ENCODE results near the gene FGF1. TPM values are rescaled to one million over a fixed set of nuclear protein-coding genes. Genes with fewer than 3 reads are reported as not detected.

Gene FGF1
- total RNA-seq (not detected in 2 replicates), polyA plus RNA-seq (not detected in 2 replicates), polyA minus RNA-seq (not detected in 2 replicates)
- 0.14 TPM for total RNA-seq (2013)

- H3K4me1 Mint-ChIP-seq = no peaks in the 10 kb centered on the region
- Histone ChIP-seq H3K27me3 (replicated peaks in 1 of 4; ENCODE audit: control extremely low read depth in 1 of 4, control insufficient read depth in 3 of 4, insufficient read depth in 4 of 4, low read length in 3 of 4) (peaks cover 0 to 3% (median 1%) of the 10 kb centered on the region in 4 experiments), H4K20me1 (ENCODE audit: control insufficient read depth, insufficient read depth, low read length, poor library complexity, severe bottlenecking) (no peaks in the 10 kb centered on the region), H3K36me3 (replicated peaks in 1 of 2; ENCODE audit: control extremely low read depth in 1 of 2, control insufficient read depth in 1 of 2, extremely low read depth in 1 of 2, insufficient read depth in 2 of 2, low read length in 1 of 2) (no peaks in the 10 kb centered on the region), H3K4me3 (ENCODE audit: control extremely low read depth in 1 of 5, extremely low read depth in 1 of 5, insufficient read depth in 1 of 5, low read depth in 2 of 5, low read length in 4 of 5) (no peak within 1 kb of the TSS), H3K4me1 (ENCODE audit: control insufficient read depth in 2 of 2, insufficient read depth in 2 of 2, low read length in 2 of 2) (no peaks in the 10 kb centered on the region), H3K9ac (ENCODE audit: low read length) (no peak within 1 kb of the TSS), H3K27ac (ENCODE audit: low read length in 2 of 2) (no peak within 1 kb of the TSS), H3K9me3 (ENCODE audit: control extremely low read depth in 1 of 3, control insufficient read depth in 2 of 3, insufficient read depth in 1 of 3, low read length in 2 of 3) (no peaks in the 10 kb centered on the region), H3K79me2 (ENCODE audit: control insufficient read depth, insufficient read depth, low read length) (no peaks in the 10 kb centered on the region), H3K4me2 (replicated peaks; ENCODE audit: low read depth, low read length, poor library complexity, severe bottlenecking) (no peak within 1 kb of the TSS), H2AFZ (ENCODE audit: insufficient read depth, low read depth, low read length, poor library complexity, severe bottlenecking) (no peak within 1 kb of the TSS)
- ChIA-PET CTCF (interaction anchor here (0.9 to 1.5 kb wide), 2 partner anchors 12 to 30 kb away, joined by 3 read pairs; no protein-coding TSS in a partner anchor), POLR2A (interaction anchor here (0.7 kb wide), 1 partner anchor 496 kb away, joined by 3 read pairs; no protein-coding TSS in a partner anchor)
- H3K27ac Mint-ChIP-seq = no peak within 1 kb of the TSS
- WGBS (ENCODE audit: insufficient coverage) = 74% methylated on average over 7 of the region's 12 CpGs
- DNase-seq (no peak), ATAC-seq (ENCODE audit: low read depth) (no peak)
- intact Hi-C loops (cut with micrococcal nuclease) = no loop called here
- no peak within 1 kb of the TSS for H3K4me3 Mint-ChIP-seq
- peaks cover 26% of the 10 kb centered on the region for H3K27me3 Mint-ChIP-seq
- TF ChIP-seq, protein P1, sequence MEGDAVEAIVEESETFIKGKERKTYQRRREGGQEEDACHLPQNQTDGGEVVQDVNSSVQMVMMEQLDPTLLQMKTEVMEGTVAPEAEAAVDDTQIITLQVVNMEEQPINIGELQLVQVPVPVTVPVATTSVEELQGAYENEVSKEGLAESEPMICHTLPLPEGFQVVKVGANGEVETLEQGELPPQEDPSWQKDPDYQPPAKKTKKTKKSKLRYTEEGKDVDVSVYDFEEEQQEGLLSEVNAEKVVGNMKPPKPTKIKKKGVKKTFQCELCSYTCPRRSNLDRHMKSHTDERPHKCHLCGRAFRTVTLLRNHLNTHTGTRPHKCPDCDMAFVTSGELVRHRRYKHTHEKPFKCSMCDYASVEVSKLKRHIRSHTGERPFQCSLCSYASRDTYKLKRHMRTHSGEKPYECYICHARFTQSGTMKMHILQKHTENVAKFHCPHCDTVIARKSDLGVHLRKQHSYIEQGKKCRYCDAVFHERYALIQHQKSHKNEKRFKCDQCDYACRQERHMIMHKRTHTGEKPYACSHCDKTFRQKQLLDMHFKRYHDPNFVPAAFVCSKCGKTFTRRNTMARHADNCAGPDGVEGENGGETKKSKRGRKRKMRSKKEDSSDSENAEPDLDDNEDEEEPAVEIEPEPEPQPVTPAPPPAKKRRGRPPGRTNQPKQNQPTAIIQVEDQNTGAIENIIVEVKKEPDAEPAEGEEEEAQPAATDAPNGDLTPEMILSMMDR (IDR thresholded peaks at IDR 0.05) = no peak
- TF ChIP-seq EZH2 (IDR thresholded peaks at IDR 0.05; ENCODE audit: borderline replicate concordance, insufficient read depth, low read depth, low read length, poor library complexity, severe bottlenecking) = no peak
- no peaks in the 10 kb centered on the region for H3K9me3 Mint-ChIP-seq (ENCODE audit: insufficient read depth)
These were observed at the start of gene FGF1 for GRCh38 chr5:142685418-142686209. FGF1 (minus strand) TSS chr5:142686090; CDS start chr5:142614127, 71,963 bp downstream.

DNA sequence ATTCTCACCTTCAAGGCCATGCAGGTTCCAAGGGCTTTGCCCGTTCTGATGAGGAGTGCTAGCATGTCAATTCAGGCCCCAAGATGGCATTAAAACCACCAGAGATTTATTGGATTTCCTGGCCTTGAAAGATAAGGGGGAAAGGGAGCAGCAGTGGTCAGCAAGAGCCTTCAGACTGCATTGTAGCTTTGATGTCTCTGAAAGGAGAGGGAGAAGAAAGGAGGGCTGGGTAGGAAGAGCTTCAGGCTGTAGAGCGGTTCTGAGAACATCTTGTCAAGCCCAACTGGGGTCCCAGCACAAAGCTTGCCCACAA lies 41.8 kb upstream of the FGF1 start:
- H3K4me3 Mint-ChIP-seq = no peak overlapping the region
- no peak for TF ChIP-seq EZH2 (IDR thresholded peaks at IDR 0.05; ENCODE audit: borderline replicate concordance, insufficient read depth, low read depth, low read length, poor library complexity, severe bottlenecking)
- TF ChIP-seq, protein P1 (IDR thresholded peaks at IDR 0.05) = no peak
- H3K9me3 Mint-ChIP-seq (ENCODE audit: insufficient read depth) = no peaks in the 10 kb centered on the region
- Histone ChIP-seq H3K9ac (ENCODE audit: low read length) (no peak overlapping the region), H3K9me3 (ENCODE audit: control extremely low read depth in 1 of 3, control insufficient read depth in 2 of 3, insufficient read depth in 1 of 3, low read length in 2 of 3) (no peaks in the 10 kb centered on the region), H2AFZ (ENCODE audit: insufficient read depth, low read depth, low read length, poor library complexity, severe bottlenecking) (no peak overlapping the region), H3K4me3 (ENCODE audit: control extremely low read depth in 1 of 5, extremely low read depth in 1 of 5, insufficient read depth in 1 of 5, low read depth in 2 of 5, low read length in 4 of 5) (no peak overlapping the region), H3K36me3 (replicated peaks in 1 of 2; ENCODE audit: control extremely low read depth in 1 of 2, control insufficient read depth in 1 of 2, extremely low read depth in 1 of 2, insufficient read depth in 2 of 2, low read length in 1 of 2) (no peaks in the 10 kb centered on the region), H4K20me1 (ENCODE audit: control insufficient read depth, insufficient read depth, low read length, poor library complexity, severe bottlenecking) (no peaks in the 10 kb centered on the region), H3K27me3 (replicated peaks in 1 of 4; ENCODE audit: control extremely low read depth in 1 of 4, control insufficient read depth in 3 of 4, insufficient read depth in 4 of 4, low read length in 3 of 4) (peaks cover 0 to 4% (median 0%) of the 10 kb centered on the region in 4 experiments), H3K79me2 (ENCODE audit: control insufficient read depth, insufficient read depth, low read length) (no peaks in the 10 kb centered on the region), H3K4me1 (ENCODE audit: control insufficient read depth in 2 of 2, insufficient read depth in 2 of 2, low read length in 2 of 2) (no peaks in the 10 kb centered on the region), H3K27ac (ENCODE audit: low read length in 2 of 2) (no peak overlapping the region), H3K4me2 (replicated peaks; ENCODE audit: low read depth, low read length, poor library complexity, severe bottlenecking) (no peak overlapping the region)
- H3K4me1 Mint-ChIP-seq = no peaks in the 10 kb centered on the region
- H3K27ac Mint-ChIP-seq = no peak overlapping the region
- ATAC-seq (ENCODE audit: low read depth) (no peak), DNase-seq (no peak)
- H3K27me3 Mint-ChIP-seq = no peaks in the 10 kb centered on the region
- intact Hi-C loops (cut with micrococcal nuclease) = no loop called here
- 100% methylated on average over 1 of the region's 2 CpGs for WGBS (ENCODE audit: insufficient coverage)
- ChIA-PET POLR2A (no interaction called here), CTCF (interaction anchor here (1.6 to 1.7 kb wide), 2 partner anchors 13 to 20 kb away, joined by 3 to 5 read pairs; no protein-coding TSS in a partner anchor)
